Measurements from ENCODE around the gene ZMYM2.

DNA sequence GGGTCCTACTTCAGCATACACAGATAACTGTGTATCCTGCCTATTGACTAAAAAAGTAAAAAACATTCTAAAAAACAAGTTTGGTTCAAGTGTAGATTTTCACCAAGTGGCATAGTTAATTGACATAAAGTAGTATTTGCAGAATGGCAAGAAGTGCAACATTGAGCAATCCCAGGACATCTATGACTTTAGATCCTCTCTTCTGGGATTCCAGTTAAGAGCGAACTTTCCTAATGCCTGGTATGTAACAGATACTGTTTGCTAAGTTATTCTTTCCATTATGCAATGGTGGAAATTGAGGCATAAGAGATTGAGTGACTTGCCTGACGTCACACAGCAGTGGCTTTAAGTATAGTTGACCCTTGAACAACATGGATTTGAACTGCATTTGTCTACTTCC, 96.1 kb downstream of the ZMYM2 start:
- TF ChIP-seq, protein P1, sequence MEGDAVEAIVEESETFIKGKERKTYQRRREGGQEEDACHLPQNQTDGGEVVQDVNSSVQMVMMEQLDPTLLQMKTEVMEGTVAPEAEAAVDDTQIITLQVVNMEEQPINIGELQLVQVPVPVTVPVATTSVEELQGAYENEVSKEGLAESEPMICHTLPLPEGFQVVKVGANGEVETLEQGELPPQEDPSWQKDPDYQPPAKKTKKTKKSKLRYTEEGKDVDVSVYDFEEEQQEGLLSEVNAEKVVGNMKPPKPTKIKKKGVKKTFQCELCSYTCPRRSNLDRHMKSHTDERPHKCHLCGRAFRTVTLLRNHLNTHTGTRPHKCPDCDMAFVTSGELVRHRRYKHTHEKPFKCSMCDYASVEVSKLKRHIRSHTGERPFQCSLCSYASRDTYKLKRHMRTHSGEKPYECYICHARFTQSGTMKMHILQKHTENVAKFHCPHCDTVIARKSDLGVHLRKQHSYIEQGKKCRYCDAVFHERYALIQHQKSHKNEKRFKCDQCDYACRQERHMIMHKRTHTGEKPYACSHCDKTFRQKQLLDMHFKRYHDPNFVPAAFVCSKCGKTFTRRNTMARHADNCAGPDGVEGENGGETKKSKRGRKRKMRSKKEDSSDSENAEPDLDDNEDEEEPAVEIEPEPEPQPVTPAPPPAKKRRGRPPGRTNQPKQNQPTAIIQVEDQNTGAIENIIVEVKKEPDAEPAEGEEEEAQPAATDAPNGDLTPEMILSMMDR (IDR thresholded peaks at IDR 0.05; ENCODE audit: insufficient read depth, low read depth, low read length) = no peak
- TF ChIP-seq EZH2 (IDR thresholded peaks at IDR 0.05; ENCODE audit: insufficient read depth, low read length) = no peak

All from astrocyte (in vitro differentiated cells and primary cell).